HG03378 (cell line): ENCODE measurements around the gene XPC.

ENCODE experiments used
- ATAC-seq: cut with Tn5 transposase; IDR thresholded peaks from one replicate; pipeline ENCODE4 v1.9.1; 2021; ENCODE audit warnings: mild to moderate bottlenecking, moderate library complexity; ENCODE audit not compliant: unreplicated experiment

Gene XPC

GRCh38 chr3:14172496-14172895 lies 5.9 kb downstream of the XPC start:
- no peak for ATAC-seq

- no peak for ATAC-seq
These were observed 7.8 kb downstream of the XPC start for GRCh38 chr3:14170531-14171159.

GRCh38 chr3:14169871-14170270 lies 8.5 kb downstream of the XPC start:
- no peak for ATAC-seq

GRCh38 chr3:14169435-14169834 lies 9.0 kb downstream of the XPC start:
- ATAC-seq: no peak

GRCh38 chr3:14166877-14167603 lies 11.4 kb downstream of the XPC start:
- ATAC-seq: no peak

- no peak for ATAC-seq
These were observed 16.2 kb downstream of the XPC start for GRCh38 chr3:14162178-14162577.

GRCh38 chr3:14161282-14161681 lies 17.1 kb downstream of the XPC start:
- no peak for ATAC-seq

- no peak for ATAC-seq
These were observed 19.0 kb downstream of the XPC start for GRCh38 chr3:14159426-14159825.

GRCh38 chr3:14158370-14158769 lies 20.0 kb downstream of the XPC start:
- no peak for ATAC-seq

GRCh38 chr3:14157951-14158350 lies 20.4 kb downstream of the XPC start:
- no peak for ATAC-seq

GRCh38 chr3:14156843-14157561 lies 21.4 kb downstream of the XPC start:
- no peak for ATAC-seq

GRCh38 chr3:14156201-14156600 lies 22.2 kb downstream of the XPC start:
- ATAC-seq: no peak

- no peak for ATAC-seq
These were observed 23.4 kb downstream of the XPC start for GRCh38 chr3:14154895-14155440.

- ATAC-seq: no peak
These were observed 24.1 kb downstream of the XPC start for GRCh38 chr3:14154276-14154675.

- ATAC-seq: no peak
These were observed 24.7 kb downstream of the XPC start for GRCh38 chr3:14153663-14154062.

- no peak for ATAC-seq
These were observed 25.4 kb downstream of the XPC start for GRCh38 chr3:14152963-14153355.

- no peak for ATAC-seq
These were observed 26.0 kb downstream of the XPC start for GRCh38 chr3:14152233-14152962.

GRCh38 chr3:14151471-14152083 lies 26.8 kb downstream of the XPC start:
- ATAC-seq: no peak

- no peak for ATAC-seq
These were observed 27.7 kb downstream of the XPC start for GRCh38 chr3:14150491-14151230.

- no peak for ATAC-seq
These were observed 28.3 kb downstream of the XPC start for GRCh38 chr3:14150078-14150477.
